ENCODE data around the gene CD300A.

CD300A gene

GRCh38 chr17:74455821-74456220 lies 10.6 kb upstream of the CD300A start:
- DNase-seq = no peak

- DNase-seq = peak; percentile 48 to 57 (median 54)
Observed at GRCh38 chr17:74457146-74457819, 9.2 kb upstream of the CD300A start.

GRCh38 chr17:74457820-74458166 lies 8.6 kb upstream of the CD300A start:
- no peak for DNase-seq

GRCh38 chr17:74458835-74459234 lies 7.6 kb upstream of the CD300A start:
- no peak for DNase-seq

- no peak for DNase-seq
Observed at GRCh38 chr17:74459622-74460021, 6.8 kb upstream of the CD300A start.

- DNase-seq = no peak
Observed at GRCh38 chr17:74460241-74460640, 6.2 kb upstream of the CD300A start.

GRCh38 chr17:74460996-74461395 lies 5.4 kb upstream of the CD300A start:
- DNase-seq = no peak

GRCh38 chr17:74461611-74462010 lies 4.8 kb upstream of the CD300A start:
- no peak for DNase-seq

GRCh38 chr17:74464730-74465377 lies 1.6 kb upstream of the CD300A start:
- DNase-seq = no peak

- no peak for DNase-seq
Observed at GRCh38 chr17:74465378-74466110, 890 bp upstream of the CD300A start.

GRCh38 chr17:74466828-74467184 lies 372 bp downstream of the CD300A start:
- DNase-seq = no peak

- DNase-seq = no peak
Observed at GRCh38 chr17:74467221-74467951, 952 bp downstream of the CD300A start.

GRCh38 chr17:74471341-74471740 lies 4.9 kb downstream of the CD300A start:
- no peak for DNase-seq

- DNase-seq = no peak
Observed at GRCh38 chr17:74472890-74473289, 6.5 kb downstream of the CD300A start.

- no peak for DNase-seq
Observed at GRCh38 chr17:74473294-74473693, 6.9 kb downstream of the CD300A start.

- DNase-seq = peak in 1 of 4 experiments; percentile 25
Observed at GRCh38 chr17:74474043-74474792, 7.8 kb downstream of the CD300A start.

GRCh38 chr17:74475189-74475588 lies 8.8 kb downstream of the CD300A start:
- DNase-seq = no peak

- DNase-seq = no peak
Observed at GRCh38 chr17:74477411-74477810, 11.0 kb downstream of the CD300A start.

- DNase-seq = no peak
Observed at GRCh38 chr17:74478420-74479100, 12.1 kb downstream of the CD300A start.

- DNase-seq = no peak
Observed at GRCh38 chr17:74480290-74480689, 13.9 kb downstream of the CD300A start.

GRCh38 chr17:74481621-74482020 lies 15.2 kb downstream of the CD300A start:
- DNase-seq = no peak

- no peak for DNase-seq
Observed at GRCh38 chr17:74484066-74484465, 17.6 kb downstream of the CD300A start.
